Dedifferentiated amniotic fluid mesenchymal stem cell (primary cell): ENCODE measurements around the gene DNAL1.
"Not testable (repeated sequence)": the region's sequence is repeated elsewhere in the genome, so short reads cannot be mapped to it uniquely, and the experiment has no call there.

ENCODE experiments used
- DNase-seq: peaks from one replicate; pipeline ENCODE4 v3.0.0-alpha.2; 2016; ENCODE audit errors: extremely low spot score

The DNAL1 gene

DNA sequence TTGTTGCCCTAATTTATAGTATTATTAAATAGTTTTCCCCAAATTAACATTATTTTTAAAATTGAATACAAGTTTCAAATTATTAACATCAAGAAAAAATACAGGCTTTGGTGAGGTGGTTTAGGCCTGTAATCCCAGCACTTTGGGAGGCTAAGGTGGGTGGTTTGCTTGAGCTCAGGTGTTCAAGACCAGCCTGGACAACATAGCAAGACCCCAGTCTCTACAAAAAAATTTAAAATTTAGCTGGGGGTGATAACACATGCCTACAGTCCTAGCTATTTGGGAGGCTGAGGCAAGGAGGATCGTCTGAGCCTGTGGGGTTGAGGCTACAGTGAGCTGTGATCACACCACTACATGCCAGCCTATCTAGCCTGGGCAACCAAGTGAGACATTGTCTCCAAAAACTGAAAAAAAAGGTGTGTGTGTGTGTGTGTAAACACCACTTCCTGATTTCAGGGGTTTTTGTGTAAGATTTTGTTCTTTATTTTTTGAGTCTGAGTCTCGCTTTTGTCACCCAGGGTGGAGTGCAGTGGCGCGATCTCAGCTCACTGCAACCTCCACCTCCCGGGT is 3.9 kb upstream of the DNAL1 start:
- DNase-seq = no peak

DNA sequence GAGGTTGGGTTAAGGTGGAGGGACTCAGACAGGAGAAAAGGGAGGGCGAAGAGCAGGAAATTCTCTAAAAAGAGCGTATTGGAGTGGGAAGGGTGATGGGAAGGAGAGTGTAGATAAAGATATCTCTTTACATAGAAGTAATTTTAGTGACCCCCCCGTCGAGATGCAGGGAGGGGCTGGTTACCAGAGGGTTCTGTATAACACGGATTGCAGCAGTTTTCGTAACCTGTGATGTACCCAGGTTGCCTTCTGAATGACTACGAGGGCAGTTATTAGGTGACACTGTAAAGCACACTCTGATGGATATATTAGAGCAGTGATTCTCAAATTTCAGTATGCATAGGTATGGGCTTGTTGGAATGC is 443 bp downstream of the DNAL1 start:
- no peak for DNase-seq

DNA sequence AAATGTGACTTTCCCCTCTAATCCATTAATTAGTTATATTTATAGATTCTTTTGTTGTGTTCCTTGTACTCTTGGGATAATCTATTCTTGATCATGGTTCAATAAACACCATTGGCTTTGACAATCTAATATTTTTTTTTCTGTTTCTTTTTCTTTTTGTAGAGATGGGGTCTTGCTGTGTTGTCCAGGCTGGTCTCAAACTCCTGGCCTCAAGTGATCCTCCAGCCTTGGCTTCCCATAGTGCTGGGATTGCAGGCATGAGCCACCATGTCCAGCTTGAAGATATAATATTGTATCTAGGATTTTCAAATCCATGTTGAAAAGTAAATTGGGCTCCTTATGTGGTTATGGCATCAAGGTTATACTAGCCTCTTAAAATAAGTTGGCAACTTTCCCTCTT is 6.2 kb downstream of the DNAL1 start:
- DNase-seq = no peak

DNA sequence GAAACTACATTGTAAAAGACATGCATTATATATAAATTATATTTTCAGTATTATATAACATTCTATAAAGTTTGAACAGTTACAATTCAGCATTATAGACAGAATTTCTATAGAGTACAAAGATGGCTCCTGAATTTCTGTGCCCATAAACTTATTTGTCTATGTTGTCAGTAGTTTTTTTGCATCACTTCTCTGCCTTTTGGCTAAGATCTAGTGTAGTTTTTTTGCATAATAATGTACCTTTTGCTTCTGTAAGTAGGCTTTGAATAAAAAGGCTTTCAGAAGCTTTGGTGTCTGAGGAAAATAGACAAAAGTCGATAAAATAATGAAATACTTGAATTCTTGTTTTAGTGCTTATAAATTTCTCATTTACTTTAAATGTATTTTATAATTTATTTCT is 11.1 kb downstream of the DNAL1 start:
- DNase-seq = no peak

DNA sequence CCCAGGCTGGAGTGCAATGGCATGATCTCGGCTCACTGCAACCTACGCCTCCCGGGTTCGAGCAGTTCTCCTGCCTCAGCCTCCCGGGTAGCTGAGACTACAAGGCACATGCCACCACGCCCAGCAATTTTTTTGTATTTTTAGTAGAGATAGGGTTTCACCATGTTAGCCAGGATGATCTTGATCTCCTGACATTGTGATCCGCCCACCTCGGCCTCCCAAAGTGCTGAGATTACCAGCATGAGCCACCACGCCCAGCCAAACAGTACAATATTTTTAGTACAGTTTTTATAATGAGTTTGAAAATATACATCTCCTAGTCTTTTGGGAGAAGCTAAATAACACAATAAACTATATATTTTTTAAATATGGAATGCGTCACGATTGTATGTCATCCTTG is 14.4 kb downstream of the DNAL1 start:
- DNase-seq = not testable (repeated sequence)

DNA sequence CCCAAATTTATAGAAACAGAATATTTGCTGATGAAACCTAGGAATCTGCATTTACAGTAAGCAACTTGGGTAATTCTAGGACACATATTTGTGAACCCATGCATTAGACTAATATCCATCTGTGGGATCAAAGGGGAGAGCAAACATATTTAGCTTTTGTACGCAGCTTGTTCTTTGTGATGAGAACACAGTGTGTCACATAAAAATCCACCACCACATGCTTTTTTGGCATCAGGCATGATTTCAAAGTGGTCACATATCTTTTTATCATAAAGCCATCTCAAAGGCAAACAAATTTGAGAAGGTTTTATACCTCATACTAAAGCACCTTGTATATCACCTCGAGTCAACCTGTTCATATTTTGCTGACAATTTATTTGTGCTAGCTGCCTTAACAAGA is 15.7 kb downstream of the DNAL1 start:
- DNase-seq = no peak

DNA sequence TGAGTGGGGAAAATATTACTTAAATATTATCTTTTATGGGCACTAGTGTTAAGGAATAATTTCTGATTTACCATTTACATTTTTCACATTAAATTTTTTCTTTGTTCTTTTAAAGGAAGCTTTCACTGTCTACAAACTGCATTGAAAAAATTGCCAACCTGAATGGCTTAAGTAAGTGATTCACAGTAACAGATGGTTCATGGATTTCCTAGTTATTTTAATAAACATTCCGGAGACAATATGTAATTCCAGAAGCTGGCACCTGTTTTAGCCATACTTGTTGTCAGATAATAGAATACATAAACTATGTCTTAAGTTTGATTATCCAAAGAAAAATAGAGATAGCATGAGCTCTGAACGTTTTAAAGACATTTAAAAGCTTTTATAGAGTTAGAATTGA is 17.1 kb downstream of the DNAL1 start:
- no peak for DNase-seq

DNA sequence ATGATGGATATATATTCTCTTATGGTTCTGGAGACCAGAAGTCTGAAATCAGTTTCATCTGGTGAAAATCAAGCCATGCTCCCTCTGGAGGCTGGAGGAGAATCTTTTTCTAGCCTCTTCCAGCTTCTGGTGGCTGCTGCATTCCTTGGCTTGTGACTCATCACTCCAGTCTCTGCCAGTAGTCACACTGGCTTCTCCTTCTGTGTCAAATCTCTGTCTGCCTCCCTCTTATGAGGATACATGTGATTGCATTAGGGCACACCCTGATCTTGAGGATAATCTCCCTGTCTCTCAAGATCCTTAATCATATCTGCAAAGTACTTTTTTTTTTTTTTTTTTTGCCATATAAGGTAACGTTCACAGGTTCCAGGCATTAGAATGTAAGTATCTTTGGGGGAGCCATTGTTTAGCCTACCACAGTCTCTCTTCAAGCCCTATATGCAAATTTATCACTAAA is 17.7 kb downstream of the DNAL1 start:
- DNase-seq = peak; percentile 88

DNA sequence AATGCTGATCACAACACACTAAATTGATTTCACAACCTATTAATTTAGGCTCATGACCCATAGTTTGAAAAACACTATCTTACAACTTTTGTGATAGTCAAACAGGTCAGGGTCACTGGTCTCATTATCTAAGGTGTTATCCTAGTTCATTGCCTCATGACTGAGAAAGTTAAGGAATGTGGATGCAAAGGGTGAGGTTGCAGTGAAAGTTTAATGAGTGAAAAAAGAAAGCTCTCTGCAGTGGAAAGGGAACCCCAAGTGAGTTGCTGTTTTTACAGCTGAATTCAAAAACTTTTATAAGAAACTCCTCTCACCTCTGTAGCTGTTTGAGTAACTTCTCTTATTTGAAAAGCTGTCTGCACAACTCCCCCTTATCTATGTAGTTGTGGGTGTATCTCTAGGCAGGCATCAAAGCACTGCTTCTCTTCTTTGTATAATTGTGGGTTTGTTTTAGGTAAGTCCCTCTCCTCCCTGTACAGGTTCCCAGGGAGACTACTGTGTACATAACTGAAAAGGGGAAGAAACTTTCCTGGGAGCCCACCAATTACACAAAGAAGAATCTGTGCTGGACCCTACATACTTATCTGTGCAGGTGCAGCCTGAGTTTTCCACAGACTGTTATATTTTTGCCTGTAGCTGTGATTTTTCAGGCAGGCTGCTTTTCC is 18.9 kb downstream of the DNAL1 start:
- no peak for DNase-seq

DNA sequence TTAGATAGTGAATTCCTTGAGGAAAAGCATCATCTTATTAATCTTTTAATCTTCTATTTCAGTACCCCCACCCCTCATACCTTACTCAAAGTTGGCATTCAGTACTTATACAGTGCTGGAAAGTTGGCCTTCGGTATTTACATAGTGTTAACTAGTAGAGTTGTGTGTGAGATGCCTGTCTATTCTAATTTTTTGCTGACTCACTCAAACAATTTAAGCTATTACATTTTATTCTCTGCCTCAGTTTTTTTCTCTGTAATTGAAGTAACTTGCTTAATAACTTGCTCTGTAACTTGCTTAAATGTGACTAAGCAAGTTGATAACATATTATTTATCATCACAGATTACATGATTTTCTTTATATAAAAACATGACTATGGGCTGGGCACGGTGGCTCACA is 20.3 kb downstream of the DNAL1 start:
- DNase-seq = no peak

DNA sequence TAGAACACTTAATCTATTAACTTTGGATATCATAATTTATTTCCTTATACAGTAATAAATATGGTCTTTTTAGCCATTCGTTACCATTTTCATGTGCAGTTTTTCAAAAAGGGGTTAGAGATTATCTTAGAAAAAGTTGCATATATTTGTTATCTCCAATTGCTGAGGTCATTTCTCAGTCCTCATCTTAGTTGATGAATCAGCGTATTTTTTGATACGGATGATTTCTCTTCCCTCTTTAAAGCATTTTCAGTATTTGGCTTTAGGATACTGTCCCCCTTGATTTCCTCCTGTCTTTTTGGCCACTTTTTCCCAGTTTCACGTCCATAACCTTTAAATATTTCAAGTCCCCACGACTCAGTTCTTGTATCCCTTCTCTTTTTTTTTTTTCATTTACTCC is 21.8 kb downstream of the DNAL1 start:
- no peak for DNase-seq

DNA sequence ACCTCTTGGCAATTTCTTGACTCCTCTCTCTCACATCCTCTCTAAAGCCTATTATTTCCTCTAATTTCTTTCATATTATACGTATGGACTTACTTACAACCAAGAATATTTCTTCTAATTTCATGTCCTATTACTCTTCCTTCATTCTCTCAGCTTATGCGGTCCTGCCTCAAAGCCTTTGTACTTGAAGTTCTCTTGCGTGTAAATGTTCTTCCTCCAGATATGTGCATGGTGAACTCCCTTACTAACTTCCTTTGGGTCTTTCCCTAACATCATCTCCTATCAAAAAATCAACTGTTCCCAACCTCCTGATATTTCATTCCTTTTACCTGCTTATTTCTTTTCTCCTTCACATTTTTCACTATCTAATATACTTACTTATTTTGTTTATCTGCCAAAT is 23.1 kb downstream of the DNAL1 start:
- DNase-seq = no peak

DNA sequence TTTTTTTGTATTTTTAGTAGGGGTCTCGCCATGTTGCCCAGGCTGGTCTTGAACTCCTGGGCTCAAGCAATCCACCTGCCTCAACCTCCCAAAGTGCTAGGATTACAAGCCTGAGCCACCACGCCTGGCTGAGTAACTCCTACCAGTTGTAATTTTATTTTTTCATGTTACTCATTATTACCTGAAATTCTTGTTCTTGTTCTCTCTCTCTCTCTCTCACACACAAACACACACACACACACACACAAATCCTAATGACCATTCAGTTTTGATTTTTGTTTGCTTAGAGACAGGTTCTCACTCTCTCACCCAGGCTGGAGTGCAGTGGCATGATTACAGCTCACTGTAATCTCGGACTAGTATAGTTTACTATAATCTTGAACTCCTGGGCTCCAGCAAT is 30.2 kb downstream of the DNAL1 start:
- DNase-seq = no peak

DNA sequence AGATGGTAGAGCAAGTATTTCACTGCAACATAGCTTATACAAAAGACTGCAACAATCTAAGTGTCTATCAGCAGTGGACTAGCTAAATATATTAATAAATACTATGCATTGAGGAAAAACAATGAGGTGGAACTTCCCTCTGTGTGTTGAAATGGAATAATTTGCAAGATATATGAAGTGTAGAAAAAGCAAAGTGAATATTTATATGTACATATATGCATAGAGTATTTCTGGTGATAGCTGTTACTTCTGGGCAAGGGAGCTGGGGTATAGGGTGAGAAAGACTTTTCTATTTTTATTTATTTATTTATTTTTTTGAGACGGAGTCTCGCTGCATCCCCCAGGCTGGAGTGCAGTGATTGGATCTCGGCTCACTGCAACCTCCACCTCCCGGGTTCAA is 33.9 kb downstream of the DNAL1 start:
- no peak for DNase-seq

DNA sequence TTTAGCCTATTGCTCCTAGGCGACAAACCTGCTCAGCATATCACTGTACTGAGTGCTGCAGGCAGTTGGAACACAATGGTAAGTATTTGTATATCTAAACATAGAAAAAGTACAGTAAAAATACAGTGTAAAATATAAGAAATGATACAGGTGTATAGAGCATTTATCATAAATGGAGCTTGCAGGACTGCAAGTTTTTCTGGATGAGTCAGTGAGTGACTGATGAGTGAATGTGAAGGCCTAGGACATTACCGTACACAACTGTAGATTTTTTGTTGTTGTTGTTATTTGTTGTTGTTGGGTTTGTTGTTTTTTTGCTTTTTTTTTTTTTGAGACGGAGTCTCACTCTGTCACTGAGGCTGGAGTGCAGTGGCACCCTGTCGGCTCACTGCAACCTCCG is 36.0 kb downstream of the DNAL1 start:
- no peak for DNase-seq

DNA sequence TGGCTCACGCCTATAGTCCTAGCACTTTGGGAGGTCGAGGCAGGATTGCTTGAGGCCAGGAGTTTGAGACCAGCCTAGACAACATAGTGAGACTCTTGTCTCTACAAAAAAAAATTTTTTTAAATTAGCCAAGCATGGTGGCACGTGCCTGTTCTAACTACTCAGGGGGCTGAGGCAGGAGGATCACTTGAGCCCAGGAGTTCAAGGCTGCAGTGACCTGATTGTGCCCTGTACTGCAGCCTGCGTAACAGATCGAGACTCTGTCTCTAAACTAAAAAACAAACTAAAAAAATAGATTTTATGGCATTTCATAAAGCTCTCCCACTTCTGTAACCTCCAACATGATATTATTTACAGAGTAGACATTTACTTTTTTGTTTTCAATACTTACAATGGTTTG is 39.8 kb downstream of the DNAL1 start:
- no peak for DNase-seq

DNA sequence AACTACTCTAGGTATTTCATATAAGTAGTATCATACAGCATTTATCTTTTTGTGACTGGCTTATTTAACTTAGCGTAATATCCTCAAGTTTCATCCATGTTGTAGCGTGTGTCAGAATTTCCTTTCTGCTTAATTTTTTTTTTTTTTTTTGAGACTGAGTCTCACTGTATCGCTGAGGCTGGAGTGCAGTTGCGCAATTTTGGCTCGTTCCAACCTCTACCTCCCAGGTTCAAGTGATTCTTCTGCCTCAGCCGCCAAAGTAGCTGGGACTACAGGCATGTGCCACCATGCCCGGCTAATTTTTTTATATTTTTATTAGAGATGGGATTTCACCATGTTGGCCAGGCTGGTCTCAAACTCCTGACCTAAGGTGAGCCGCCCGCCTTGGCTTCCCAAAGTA is 40.5 kb downstream of the DNAL1 start:
- DNase-seq = no peak

DNA sequence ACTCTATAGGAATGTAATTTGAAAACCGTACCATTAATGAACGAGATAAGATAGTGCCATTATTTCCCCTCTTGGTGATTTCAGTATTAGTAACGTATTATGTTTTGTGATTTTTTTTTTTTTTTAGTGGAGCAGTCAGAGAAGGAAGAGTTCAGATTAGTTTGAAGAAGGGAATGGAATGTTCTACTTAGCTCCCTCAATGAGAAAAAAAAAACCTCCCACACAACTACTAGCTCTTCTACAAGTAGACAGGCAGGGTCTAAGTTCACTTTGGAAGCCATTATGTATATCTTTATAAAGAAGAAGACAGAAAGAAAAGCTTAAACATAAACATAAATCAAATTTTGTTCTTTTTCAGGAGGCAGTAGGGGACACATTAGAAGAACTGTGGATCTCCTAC is 42.1 kb downstream of the DNAL1 start:
- no peak for DNase-seq

DNA sequence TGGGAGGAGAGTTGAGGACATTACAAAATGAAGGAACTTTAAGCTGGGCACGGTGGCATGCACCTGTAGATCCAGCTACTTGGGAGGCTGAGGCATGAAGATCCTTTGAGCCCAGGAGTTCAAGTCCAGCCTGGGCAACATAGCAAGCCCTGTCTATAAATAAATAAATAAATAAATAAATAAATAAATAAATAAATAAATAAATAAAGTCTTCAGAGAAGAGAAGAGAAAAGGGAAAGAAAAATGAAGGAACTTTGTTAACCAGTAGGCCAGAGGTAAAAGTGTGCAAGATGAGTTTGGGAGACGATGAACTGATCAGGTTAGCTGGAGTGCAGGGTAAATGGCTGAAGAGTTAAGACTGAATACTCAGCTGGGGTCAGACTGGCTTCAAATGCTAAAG is 49.3 kb downstream of the DNAL1 start:
- no peak for DNase-seq

DNA sequence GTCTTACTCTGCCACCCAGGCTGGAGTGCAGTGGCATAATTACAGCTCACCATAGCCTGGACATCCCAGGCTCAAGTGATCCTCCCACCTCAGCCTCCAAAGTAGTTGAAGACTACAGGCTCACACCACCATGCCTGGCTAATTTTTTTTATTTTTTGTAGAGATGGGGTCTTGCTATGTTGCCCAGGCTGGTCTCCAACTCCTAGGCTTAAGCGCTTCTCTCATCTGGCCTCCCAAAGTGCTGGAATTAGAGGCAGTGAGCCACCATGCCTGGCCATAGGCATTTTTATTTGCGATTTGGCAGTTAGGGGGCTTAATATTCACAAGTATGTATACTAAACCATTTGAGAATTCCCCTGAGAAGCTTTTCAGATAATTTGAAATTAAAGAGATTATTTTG is 50.3 kb downstream of the DNAL1 start:
- DNase-seq = no peak

DNA sequence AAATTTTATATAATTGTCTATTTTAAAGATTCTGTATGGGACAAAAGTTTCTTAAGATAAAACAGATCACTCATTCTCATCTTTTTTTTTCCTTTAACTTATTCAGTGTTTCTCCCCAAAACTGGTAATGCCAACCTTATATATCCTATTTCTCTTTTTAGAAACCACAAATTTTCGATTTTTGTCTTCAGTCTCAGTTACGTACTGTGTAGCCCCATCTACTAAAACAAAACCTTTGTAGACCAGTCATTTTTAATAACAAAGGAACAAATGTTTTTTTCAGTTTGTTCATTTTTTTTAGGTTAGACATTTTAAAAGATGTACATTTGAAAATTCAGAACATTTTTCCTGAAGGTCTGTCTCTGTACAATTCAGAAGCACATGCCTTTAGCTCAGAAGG is 51.2 kb downstream of the DNAL1 start:
- DNase-seq = no peak

DNA sequence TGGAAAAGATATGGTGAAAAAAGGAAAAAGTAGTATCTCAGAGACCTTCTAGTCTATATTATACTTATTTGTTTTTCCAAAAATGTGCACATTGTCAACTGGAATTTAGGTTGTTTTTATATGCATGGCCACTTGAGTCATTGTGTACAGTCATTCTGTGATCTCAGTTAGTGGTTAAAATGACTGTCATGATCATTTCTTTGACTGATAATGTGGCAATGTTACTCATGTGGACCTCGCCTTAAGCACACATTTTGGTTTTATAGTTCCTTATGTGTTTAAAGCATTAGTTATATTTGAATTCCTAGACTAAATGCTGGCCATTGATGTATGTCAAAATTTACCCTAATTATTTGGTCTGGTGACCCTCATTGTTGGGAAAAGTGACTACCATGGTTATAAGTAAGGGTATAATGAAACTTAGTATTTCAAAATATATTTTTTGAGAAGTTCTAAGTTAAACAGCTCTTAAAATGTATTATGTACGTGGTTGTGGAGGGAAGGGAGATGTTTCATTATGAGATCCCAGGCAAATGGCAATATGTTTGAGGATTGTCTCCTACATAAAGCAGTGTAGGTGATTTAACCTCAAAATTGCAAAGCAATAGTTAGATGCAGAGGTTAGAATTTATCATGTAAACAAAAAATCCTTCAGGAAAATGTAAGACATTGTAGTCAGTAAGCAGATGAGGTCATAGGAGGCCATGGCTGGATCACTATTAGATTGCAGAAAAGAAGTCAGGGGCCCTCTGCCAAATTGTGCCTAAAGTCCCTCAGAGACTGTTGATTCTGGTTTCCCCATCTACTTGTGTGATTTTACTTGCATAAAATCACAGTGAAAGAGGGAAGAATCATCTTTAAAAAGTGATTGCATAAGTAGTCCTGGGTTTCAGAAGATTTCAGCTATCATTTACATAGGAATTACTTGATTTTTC is 51.9 kb downstream of the DNAL1 start:
- peak; percentile 19 for DNase-seq

DNA sequence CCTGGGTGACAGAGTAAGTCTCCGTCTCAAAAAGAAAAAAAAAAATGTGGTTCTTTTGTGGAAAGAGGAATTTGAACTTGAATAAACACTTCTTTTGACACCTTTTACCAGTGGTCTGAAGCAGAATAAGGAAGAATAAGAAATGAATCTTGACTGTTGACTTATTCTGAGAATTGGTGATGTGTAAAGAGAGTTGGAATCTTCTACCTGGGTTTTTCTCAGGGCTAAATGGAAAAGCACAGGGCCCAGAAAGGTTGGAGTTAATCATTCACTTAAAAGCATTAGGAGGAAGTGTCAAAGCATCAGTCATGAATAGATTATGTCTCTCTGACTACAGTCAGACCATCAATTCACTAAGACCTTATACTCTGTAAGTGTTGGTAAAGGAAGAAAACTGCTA is 55.5 kb downstream of the DNAL1 start:
- DNase-seq = no peak
